ENCODE data around the gene CNOT11.

DNA sequence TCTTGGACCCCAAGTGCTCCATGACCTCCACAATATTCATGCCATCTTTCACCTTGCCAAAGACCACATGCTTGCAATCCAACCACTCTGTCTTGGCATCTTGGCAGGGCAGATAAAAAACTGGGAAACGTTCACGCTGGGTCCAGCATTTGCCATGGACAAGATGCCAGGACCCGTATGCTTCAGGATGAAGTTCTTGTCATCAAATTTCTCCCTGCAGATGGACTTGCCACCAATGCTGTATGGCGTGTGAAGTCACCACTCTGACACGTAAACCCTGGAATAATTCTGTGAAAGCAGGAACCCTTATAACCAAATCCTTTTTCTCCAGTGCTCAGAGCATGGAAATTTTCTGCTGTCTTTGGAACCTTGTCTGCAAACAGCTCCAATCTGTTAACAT lies 21.5 kb downstream of the CNOT11 start:
- no peak for TF ChIP-seq CTCF (IDR thresholded peaks at IDR 0.05; ENCODE audit: low read depth, low read length, poor library complexity, severe bottlenecking)
- TF ChIP-seq EZH2phosphoT487 (IDR thresholded peaks at IDR 0.05; ENCODE audit: borderline replicate concordance, low read length), result no peak
